Measurements from ENCODE around the gene TMPRSS6. TPM values are rescaled to one million over a fixed set of nuclear protein-coding genes. Genes with fewer than 3 reads are reported as not detected.

Gene TMPRSS6
- total RNA-seq, 2 experiments from 2014 or later = 11.3 to 12.4 TPM

- Mint-ChIP-seq H3K9me3 (peaks cover 3% of the 10 kb centered on the region), H3K4me1 (ENCODE audit: low read depth) (peaks cover 86% of the 10 kb centered on the region), H3K36me3 (ENCODE audit: low read depth) (peaks cover 42% of the 10 kb centered on the region), H3K27ac (peak overlapping the region; percentile 100), H3K27me3 (no peaks in the 10 kb centered on the region), H3K4me3 (peak overlapping the region; percentile 87)
- no peak for DNase-seq
- no peak for TF ChIP-seq CTCF (IDR thresholded peaks at IDR 0.05)
- POLR2A ChIA-PET = interaction anchor here (0.6 to 19.7 kb wide), 26 partner anchors 9 to 145 kb away, joined by 3 to 321 read pairs (median 4); partner anchors contain the start of genes IL2RB and RAC2
- CTCF ChIA-PET = interaction anchor here (0.7 to 8.8 kb wide), 22 partner anchors 11 to 270 kb away, joined by 3 to 63 read pairs (median 5); partner anchors contain the start of genes IL2RB and RAC2
- peak; percentile 6 for ATAC-seq
- intact Hi-C loops (cut with micrococcal nuclease) = loop anchor here (2.0 to 5.0 kb wide), 2 partner anchors 26 to 45 kb away; partner anchors contain the start of gene IL2RB
Observed at GRCh38 chr22:37122598-37123180, 13.2 kb upstream of the TMPRSS6 start.

- ATAC-seq (peak; percentile 93), DNase-seq (peak; percentile 97)
- ChIA-PET POLR2A (interaction anchor here (0.6 to 19.7 kb wide), 33 partner anchors 8 to 122 kb away, joined by 3 to 321 read pairs (median 4); partner anchors contain the start of genes IL2RB, KCTD17, RAC2 and TMPRSS6), CTCF (interaction anchor here (0.6 to 8.8 kb wide), 24 partner anchors 15 to 269 kb away, joined by 3 to 63 read pairs (median 5); partner anchors contain the start of genes IL2RB and RAC2)
- no peak for TF ChIP-seq CTCF (IDR thresholded peaks at IDR 0.05)
- Mint-ChIP-seq H3K4me1 (ENCODE audit: low read depth) (peaks cover 86% of the 10 kb centered on the region), H3K9me3 (peaks cover 3% of the 10 kb centered on the region), H3K4me3 (peak overlapping the region; percentile 87), H3K36me3 (ENCODE audit: low read depth) (peaks cover 36% of the 10 kb centered on the region), H3K27ac (peak overlapping the region; percentile 100), H3K27me3 (no peaks in the 10 kb centered on the region)
- intact Hi-C loops (cut with micrococcal nuclease) = loop anchor here (2.0 to 5.0 kb wide), 2 partner anchors 27 to 45 kb away; partner anchors contain the start of gene IL2RB
Observed at GRCh38 chr22:37121887-37122591, 12.5 kb upstream of the TMPRSS6 start.

GRCh38 chr22:37120569-37121340 is 11.2 kb upstream of the TMPRSS6 start:
- Mint-ChIP-seq H3K9me3 (peaks cover 3% of the 10 kb centered on the region), H3K27me3 (no peaks in the 10 kb centered on the region), H3K4me3 (peak overlapping the region; percentile 87), H3K36me3 (ENCODE audit: low read depth) (peaks cover 29% of the 10 kb centered on the region), H3K27ac (peak overlapping the region; percentile 100), H3K4me1 (ENCODE audit: low read depth) (peaks cover 87% of the 10 kb centered on the region)
- ATAC-seq (no peak), DNase-seq (no peak)
- TF ChIP-seq CTCF (IDR thresholded peaks at IDR 0.05) = no peak
- ChIA-PET POLR2A (interaction anchor here (0.6 to 19.7 kb wide), 15 partner anchors 22 to 1790 kb away, joined by 3 to 321 read pairs (median 4); partner anchors contain the start of gene IL2RB), CTCF (interaction anchor here (0.7 to 8.8 kb wide), 18 partner anchors 16 to 264 kb away, joined by 3 to 63 read pairs (median 4); partner anchors contain the start of genes IL2RB and RAC2)
- intact Hi-C loops (cut with micrococcal nuclease) = loop anchor here (5.0 kb wide), 1 partner anchor 43 kb away; no protein-coding TSS in a partner anchor

GRCh38 chr22:37119872-37120271 is 10.4 kb upstream of the TMPRSS6 start:
- Mint-ChIP-seq H3K27me3 (no peaks in the 10 kb centered on the region), H3K36me3 (ENCODE audit: low read depth) (peaks cover 24% of the 10 kb centered on the region), H3K4me1 (ENCODE audit: low read depth) (peaks cover 85% of the 10 kb centered on the region), H3K27ac (peak overlapping the region; percentile 73), H3K4me3 (peak overlapping the region; percentile 16), H3K9me3 (peaks cover 3% of the 10 kb centered on the region)
- ChIA-PET POLR2A (interaction anchor here (0.6 to 19.7 kb wide), 5 partner anchors 20 to 86 kb away, joined by 3 to 321 read pairs (median 31); partner anchors contain the start of gene IL2RB), CTCF (interaction anchor here (1.0 to 8.8 kb wide), 10 partner anchors 21 to 142 kb away, joined by 3 to 63 read pairs (median 4); partner anchors contain the start of gene IL2RB)
- TF ChIP-seq CTCF (IDR thresholded peaks at IDR 0.05) = no peak
- DNase-seq = no peak
- no peak for ATAC-seq
- intact Hi-C loops (cut with micrococcal nuclease) = loop anchor here (5.0 kb wide), 1 partner anchor 43 kb away; no protein-coding TSS in a partner anchor
